Activated T-helper 9 cell treated with anti-CD3 and anti-CD28 coated beads, Interleukin-2, amount 50 U/mL, for 16 hours (primary cell): Measurements from ENCODE around the gene SETSIP.
"Not testable (repeated sequence)": the region's sequence is repeated elsewhere in the genome, so short reads cannot be mapped to it uniquely, and the experiment has no call there.

ENCODE experiments used
- DNase-seq: peaks from one replicate; pipeline ENCODE4 v3.0.0-alpha.2; 2020; ENCODE audit warnings: low read depth

Gene SETSIP, protein sequence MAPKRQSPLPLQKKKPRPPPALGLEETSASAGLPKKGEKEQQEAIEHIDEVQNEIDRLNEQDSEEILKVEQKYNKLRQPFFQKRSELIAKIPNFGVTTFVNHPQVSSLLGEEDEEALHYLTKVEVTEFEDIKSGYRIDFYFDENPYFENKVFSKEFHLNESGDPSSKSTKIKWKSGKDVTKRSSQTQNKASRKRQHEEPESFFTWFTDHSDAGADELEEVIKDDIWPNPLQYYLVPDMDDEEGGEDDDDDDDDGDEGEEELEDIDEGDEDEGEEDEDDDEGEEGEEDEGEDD

DNA sequence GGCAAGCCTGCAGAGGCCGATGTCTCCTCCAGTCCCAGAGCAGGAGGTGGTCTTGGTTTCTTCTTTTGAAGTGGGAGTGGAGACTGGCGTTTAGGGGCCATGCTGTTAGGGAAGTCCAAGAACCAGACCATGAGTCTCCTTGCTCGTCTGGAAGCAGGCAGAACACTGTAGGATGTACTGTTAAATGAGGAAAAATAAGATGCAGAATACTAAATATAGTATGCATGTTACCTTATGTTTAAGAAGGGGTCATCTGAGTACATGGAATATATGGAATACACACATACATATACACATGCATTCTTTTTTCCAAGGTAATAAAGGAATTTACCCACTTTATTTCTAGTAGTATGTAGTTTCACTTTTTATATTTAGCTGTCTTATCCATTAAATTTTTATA, at the start of gene SETSIP:
SETSIP (minus strand) TSS at position 101 of the 400 bp plus-strand sequence; CDS start at position 101, 0 bp downstream.
- DNase-seq: no peak

GRCh38 chr1:92123868-92124267, 48.7 kb upstream of the SETSIP start:
- DNase-seq: no peak

DNA sequence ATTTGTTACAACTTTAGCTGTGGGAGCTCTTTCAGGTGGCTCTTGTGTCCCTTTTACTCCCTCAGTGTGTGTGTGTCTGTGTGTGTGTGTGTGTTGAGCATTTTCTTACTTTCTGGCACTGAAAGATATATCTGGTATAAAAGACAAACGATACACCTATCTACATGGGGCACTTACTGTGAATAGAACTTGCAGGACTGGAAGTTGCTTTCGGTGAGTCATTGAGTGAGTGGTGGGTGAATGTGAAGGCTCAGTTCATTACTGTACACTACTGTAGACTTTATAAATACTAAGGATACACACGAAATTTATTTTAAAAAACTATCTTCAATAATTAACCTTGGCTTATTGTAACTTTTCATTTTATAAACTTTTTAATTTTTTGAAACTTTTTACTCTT, 43.6 kb upstream of the SETSIP start:
- no peak for DNase-seq

- no peak for DNase-seq
Observed at GRCh38 chr1:92117526-92117925, 42.3 kb upstream of the SETSIP start.

GRCh38 chr1:92108631-92109030, 33.4 kb upstream of the SETSIP start:
- DNase-seq: no peak

DNA sequence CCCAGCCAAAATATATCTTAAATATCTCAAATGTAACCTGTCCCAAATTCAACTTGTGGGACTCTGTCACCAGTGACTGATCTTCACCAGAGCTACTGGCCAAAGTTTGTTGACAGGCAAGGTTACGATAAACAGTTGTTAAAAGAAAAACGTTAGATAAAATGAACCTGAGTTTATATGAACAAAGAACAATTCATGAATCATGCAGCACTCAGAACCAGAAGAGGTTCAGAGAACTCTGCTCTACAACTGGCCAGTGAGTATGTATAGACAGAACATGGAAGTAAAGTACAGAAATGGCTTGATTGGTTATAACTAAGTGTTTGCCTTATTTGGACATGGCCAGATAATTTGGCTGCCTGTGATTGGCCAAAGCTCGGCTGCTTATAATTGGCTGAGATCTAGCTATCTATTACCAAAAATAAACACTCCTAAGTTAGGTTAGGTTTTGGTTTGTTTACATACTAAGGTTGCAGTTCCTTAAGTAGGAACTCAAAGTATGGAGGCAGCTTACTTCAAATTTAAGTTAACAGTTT, 30.4 kb upstream of the SETSIP start:
- DNase-seq: no peak

GRCh38 chr1:92096317-92096716, 21.1 kb upstream of the SETSIP start:
- no peak for DNase-seq

GRCh38 chr1:92095874-92096273, 20.7 kb upstream of the SETSIP start:
- DNase-seq: no peak

DNA sequence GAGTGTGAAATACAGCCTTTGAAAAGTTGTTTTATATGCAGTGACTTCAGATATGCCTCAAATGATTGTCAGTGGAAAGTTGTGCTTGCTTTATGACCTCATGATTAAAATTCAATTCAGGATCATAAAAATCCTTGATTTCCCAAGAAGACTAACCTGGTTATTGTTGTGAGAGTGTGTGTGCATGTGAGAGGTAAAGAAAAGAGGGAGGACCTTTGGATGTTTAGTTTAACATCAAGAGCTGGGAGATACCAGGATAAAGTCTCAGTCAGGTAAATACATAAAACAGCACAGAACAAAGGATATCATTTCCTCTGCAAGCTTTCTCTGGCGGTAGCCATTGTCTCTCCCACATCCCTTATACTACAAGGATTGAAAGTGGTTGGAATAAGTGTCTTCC, 19.4 kb upstream of the SETSIP start:
- DNase-seq: no peak

DNA sequence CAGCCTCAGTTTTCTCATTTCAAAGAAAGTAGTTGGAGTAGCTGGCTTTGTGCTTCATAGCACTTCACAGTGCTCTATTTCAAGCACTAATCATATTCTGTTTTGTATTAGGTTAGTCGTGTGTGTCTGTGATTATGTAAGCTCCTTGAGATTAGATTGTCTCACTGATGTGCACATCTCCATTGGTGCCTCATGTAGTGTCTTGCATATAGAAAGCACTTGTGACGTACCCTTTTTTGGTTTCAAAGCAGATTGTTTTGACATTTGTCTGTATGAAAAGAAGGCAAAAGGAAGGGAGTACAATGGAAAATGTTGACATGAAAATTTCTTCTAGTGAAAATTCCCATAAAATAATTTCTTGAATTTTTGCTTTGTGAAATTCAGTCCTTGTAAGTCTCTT, 18.9 kb upstream of the SETSIP start:
- DNase-seq: no peak

- no peak for DNase-seq
Observed at GRCh38 chr1:92091625-92092024, 16.4 kb upstream of the SETSIP start.

GRCh38 chr1:92087542-92087941, 12.3 kb upstream of the SETSIP start:
- DNase-seq: no peak

GRCh38 chr1:92085727-92086126, 10.5 kb upstream of the SETSIP start:
- no peak for DNase-seq

DNA sequence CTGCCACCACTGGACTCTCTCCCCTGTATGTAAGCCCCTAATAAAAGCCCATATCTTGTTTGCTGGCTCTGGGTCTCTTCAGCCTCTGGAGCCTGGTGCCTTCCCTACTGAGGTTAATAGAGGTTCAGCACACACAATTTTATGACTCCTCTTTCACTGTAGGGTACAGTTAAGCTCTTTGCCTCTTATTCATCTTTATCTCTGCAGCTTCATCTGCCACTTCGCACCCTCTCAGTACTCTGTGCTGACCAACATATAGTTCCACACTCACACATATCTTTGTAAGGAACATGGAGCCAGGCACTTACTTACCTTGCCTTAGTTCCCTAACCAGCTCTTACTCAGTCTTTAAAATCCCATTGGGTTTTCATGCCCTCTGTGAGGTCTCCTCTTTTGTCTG, 9.4 kb upstream of the SETSIP start:
- no peak for DNase-seq

GRCh38 chr1:92081031-92081430, 5.8 kb upstream of the SETSIP start:
- no peak for DNase-seq

GRCh38 chr1:92080128-92080985, 5.1 kb upstream of the SETSIP start, which contains the start of gene BTBD8:
Gene BTBD8 (plus strand): TSS chr1:92080345. CDS start chr1:92080572, 227 bp downstream.
- peak; percentile 77 for DNase-seq

- no peak for DNase-seq
Observed at GRCh38 chr1:92079441-92079840, 4.2 kb upstream of the SETSIP start.

DNA sequence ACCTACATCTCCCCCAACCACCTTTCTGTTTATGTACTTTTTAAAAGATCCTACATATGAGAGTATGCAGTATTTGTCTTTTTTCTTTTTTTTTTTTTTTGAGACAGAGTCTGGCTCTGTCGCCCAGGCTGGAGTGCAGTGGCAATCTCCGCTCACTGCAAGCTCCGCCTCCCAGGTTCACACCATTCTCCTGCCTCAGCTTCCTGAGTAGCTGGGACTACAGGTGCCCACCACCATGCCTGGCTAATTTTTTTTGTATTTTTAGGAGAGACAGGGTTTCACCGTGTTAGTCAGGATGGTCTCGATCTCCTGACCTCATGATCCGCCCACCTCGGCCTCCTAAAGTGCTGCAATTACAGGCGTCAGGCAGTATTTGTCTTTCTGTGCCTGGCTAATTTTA, 2.9 kb upstream of the SETSIP start:
- DNase-seq: not testable (repeated sequence)

DNA sequence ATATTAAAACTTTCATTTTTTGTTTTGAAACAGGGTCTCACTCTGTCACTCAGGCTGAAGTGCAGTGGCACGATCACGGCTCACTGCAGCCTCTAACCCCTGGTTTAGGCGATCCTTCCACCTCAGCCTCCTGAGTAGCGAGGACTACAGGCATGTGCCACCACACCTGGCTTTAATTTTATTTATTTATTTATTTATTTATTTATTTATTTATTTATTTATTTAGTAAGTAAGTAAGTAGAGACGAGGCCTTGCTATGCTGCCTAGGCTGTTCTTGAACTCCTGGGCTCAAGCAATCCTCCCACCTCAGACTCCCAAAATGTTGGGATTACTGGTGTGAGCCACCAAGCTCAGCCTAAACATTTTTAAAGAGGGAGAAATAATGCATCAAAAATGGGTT, 1.2 kb upstream of the SETSIP start:
- DNase-seq: no peak

GRCh38 chr1:92074446-92074845, 765 bp downstream of the SETSIP start:
- DNase-seq: not testable (repeated sequence)

DNA sequence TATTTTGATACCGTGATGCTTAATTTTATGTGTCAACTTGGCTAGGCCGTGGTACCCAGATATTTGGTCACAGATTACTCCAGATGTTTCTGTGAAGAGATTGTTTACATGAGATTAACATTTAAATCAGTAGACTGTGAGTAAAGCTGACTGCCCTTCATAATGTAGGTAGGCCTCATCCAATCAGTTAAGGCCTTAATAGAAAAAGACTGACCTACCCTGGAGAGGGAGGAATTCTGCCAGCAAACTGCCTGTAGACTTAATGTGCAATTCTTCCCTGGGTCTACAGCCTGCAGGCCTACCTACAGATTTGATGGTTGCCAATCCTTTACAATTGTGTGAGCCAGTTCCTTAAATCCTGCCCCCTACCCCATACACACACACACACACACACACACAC, 4.3 kb downstream of the SETSIP start:
- no peak for DNase-seq

- DNase-seq: no peak
Observed at GRCh38 chr1:92066321-92066720, 8.9 kb downstream of the SETSIP start.

DNA sequence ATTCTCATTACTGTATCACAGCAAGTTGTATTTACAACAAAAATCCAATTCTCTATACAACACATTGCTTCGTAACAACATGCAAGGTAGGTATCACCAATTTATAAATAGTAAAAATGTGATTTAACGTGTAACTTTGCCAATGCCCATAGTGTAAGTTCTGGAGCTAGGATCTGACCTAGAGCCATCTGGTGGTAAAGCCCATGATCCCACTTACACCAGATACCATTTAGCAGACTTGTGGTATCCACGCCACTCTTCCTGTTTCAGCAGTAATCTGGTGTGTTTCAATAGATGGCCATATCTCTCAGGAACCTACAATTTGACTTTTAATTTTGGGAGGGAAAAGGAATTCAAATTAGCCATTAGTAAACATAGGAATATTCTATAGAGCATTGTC, 10.2 kb downstream of the SETSIP start:
- DNase-seq: no peak
